Placental pericyte (primary cell): ENCODE data around the gene BEX4. TPM values are rescaled to one million over a fixed set of nuclear protein-coding genes. Genes with fewer than 3 reads are reported as not detected.

ENCODE experiments used
- total RNA-seq: library from RNA; depleted of rRNA; stranded (reverse); fragments of >200 nt; gene quantifications from 2 replicates; pipeline ENCODE4 v1.2.3, GENCODE V29; 2012

BEX4 gene
- 3.6 and 16.6 TPM in 2 replicates for total RNA-seq

GRCh38 chrX:103214870-103215424, at the start of gene BEX4:
Gene BEX4, plus strand, starts transcription at chrX:103215108. Its CDS starts 1,046 bp downstream, at chrX:103216154.

GRCh38 chrX:103254921-103255493, 40.1 kb downstream of the BEX4 start, which contains the start of gene TCEAL8:
Gene TCEAL8, minus strand, starts transcription at chrX:103255155. Its CDS starts 1,176 bp downstream, at chrX:103253979.

Other genes with a start within 250 kb of the BEX4 start
- 9.0 TPM in 1 of 2 replicates, not detected in the other for gene BEX1, start 150.9 kb upstream of the BEX4 start, total RNA-seq
- gene NXF3, start 122.0 kb upstream of the BEX4 start, total RNA-seq = not detected in 2 replicates
- 69.9 and 80.1 TPM in 2 replicates for gene TCEAL8, start 40.0 kb downstream of the BEX4 start, total RNA-seq
- gene TCEAL5, start 61.6 kb downstream of the BEX4 start, total RNA-seq = not detected in 2 replicates
- 2.6 TPM in 1 of 2 replicates, not detected in the other for gene BEX2, start 95.9 kb downstream of the BEX4 start, total RNA-seq
- 0.44 and 11.7 TPM in 2 replicates for gene TCEAL7, start 115.1 kb downstream of the BEX4 start, total RNA-seq
- gene TCEAL9, start 141.4 kb downstream of the BEX4 start, total RNA-seq = 59.6 and 132 TPM in 2 replicates
- 115 and 215 TPM in 2 replicates for gene BEX3, start 161.4 kb downstream of the BEX4 start, total RNA-seq